GM21367 (cell line): Measurements from ENCODE around the gene ERO1B.

Experiments used
- ATAC-seq: cut with Tn5 transposase; IDR thresholded peaks from one replicate; pipeline ENCODE4 v1.9.1; 2021; ENCODE audit not compliant: unreplicated experiment

ERO1B gene

GRCh38 chr1:236301080-236301957 lies 19.6 kb upstream of the ERO1B start:
- ATAC-seq: no peak

- ATAC-seq: no peak
Measured at GRCh38 chr1:236297161-236297560, 15.4 kb upstream of the ERO1B start.

DNA sequence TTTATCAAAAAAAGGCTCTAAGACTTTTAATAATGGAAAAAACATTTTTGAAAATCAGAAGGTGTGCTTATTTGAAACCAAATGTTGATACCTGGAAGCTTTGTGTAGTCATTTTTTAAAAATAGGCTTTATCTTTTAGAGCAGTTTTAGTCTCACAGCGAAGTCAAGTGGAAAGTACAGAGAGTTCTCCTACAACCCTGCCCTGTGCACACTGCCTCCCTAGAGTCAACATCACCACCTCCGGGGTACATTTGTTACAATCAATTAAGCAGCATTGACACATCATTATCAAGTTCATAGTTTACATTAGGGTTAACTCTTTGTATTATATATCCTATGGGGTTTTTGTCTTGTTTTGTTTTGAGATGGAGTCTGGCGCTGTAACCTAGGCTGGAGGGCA lies 10.7 kb upstream of the ERO1B start:
- no peak for ATAC-seq

DNA sequence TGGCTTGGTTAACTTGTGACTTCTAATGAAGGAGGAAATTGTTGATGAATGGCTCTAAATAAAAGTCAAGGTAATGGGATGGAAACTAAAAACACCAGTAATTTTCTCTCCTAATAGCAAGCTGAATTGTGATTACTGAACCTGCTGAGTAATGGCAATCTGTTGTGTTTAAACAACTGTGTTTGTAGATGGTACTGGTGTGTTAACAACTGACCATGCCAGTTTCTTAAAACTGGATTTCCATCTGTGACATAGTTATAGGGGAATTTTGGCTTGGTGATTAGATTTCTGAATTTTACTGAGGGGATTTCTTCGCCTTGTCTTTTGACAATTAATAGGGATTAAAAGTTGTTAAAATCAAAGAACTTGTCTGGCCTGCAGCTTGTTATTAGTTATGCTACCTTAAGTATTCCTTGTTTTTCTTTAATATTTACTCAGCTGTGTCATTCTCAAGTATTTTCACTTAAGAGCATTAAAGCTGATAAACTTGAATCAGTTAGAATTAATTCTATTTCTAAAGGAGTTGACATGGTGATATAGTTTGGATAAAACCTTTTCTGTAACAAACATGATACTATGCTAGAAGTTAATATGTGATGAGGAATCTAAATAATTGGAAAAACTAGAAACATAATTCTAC lies 7.9 kb upstream of the ERO1B start:
- no peak for ATAC-seq

DNA sequence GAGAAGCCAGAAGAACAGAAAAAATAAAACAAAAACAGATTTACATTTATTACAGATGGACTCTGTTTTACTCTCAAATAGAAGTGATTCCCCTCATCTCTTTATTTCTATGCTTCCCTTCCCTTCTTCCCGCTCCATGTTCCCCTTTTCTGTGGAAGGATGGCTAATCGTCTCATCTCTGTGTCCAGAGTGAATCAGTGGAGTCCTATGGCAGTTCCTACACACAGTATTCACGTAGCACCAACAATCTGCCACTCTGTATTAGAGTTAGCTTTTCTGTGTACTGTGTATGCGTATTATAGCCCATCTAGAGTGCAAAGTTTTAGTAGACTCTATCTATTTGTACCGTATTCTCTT lies 6.8 kb upstream of the ERO1B start:
- no peak for ATAC-seq

DNA sequence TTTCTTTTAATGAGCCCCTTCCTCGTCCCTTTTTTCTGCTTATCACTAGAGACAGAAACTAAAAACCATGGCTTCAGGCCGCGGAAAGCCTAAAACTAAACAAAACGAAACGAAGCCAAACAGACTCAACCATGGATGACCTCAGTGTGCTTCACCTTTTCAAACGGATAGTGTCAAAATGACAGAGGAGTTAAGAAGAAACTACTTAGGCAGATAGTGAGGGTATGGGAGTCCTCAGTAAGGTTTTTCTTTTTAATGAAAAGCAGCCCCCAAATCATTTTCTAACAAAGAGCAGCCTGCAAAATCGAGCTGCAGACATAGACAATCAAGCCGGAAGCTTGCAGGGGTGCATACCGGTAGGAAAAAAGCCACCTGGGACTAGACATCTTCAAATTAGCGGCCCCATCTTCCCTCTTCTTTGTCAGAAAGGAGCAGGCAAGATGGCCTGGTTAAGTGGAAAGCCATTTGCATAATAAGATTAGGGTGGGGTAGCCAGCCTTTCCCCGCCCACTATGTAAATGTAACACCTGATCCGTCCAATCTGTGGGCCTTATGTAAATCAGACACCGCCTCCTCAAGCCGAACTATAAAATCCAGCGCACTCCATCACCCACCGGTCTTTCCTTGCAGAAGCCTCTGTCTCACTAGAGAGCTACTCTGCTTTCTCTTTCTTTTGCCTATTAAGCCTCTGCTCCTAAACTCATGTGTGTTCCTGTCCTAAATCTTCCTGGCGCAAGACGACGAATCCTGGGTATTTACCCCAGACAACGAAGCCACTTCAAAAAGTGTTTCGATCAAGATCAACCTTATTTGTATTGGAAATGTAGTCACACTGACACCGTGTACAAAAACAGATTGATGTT lies 6.2 kb upstream of the ERO1B start:
- no peak for ATAC-seq

GRCh38 chr1:236287356-236287755 lies 5.6 kb upstream of the ERO1B start:
- ATAC-seq: no peak

GRCh38 chr1:236284291-236284721 lies 2.5 kb upstream of the ERO1B start:
- ATAC-seq: peak; percentile 41

DNA sequence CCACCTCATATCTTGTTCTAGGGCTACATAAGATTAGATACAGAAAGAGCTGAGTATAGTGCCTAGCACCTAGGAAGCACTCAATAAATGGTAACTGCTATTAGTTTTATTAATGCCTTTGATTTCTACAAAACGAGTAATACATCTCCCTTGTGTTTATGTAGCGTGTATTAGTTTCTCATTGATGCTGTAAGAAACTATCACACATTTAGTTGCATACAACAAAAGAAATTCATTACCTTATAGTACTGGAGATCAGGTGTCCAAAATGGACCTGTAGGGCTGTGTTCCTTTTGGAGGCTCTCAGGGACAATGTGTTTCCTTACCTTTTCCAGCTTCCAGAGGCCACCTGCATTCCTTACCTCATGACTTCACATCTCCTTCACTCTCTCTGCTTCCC lies 961 bp upstream of the ERO1B start:
- no peak for ATAC-seq

DNA sequence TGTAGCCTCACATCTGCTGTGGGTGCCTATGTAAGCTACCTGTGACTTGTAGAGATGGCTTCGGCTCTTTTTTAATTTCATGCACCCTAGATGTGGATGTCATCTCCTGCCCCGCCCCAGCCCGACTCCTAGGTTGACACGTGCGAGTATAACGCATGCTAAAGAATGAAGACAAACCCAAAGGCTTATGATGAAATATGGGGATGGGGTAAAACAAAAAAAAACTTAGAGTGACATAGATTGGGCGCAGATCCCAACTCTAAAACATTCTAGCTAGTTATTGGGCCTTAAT lies 613 bp upstream of the ERO1B start:
- ATAC-seq: peak; percentile 7

GRCh38 chr1:236281198-236281653 lies 532 bp downstream of the ERO1B start:
- peak; percentile 7 for ATAC-seq

GRCh38 chr1:236280438-236281197 lies 1.1 kb downstream of the ERO1B start:
- ATAC-seq: no peak

- ATAC-seq: no peak
Measured at GRCh38 chr1:236275586-236275985, 6.2 kb downstream of the ERO1B start.

DNA sequence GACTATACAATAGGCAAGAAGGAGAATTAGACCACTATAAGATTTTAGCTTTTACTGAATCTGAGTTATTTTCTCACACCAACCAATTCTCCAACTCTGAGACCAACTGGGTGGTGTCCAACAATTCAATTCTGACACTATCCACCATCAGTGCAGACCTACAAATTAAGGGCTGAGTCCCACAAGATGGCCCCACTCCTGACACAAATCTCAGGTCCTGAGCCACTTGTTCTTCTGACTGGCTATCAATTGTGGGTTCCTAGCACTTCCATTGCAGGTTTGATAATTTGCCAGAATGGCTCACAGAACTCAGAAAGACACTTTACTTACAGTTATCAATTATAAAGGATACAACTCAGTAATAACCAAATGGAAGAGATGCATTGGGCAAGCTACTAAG lies 6.7 kb downstream of the ERO1B start:
- ATAC-seq: no peak

- no peak for ATAC-seq
Measured at GRCh38 chr1:236273358-236273757, 8.4 kb downstream of the ERO1B start.

DNA sequence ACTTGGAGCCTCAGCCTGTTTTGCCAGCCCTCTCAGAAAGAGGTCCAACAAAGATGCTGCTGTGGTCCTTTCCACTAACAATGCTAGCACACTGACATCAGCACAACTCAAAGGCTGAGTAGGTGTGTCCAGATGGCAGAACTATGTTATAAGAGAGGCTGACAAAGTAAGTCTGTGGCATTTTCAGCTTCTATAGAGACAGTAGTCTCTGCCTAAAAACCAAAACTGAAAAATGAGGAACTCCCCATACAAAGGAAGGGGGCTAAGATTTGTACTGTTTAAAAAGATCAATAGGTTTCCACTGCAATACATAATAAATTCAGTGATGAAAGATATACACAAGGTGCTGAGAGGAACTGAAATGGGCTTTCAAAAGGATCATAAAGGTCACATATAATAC lies 12.3 kb downstream of the ERO1B start:
- ATAC-seq: no peak

GRCh38 chr1:236261898-236262297 lies 19.9 kb downstream of the ERO1B start:
- ATAC-seq: no peak

DNA sequence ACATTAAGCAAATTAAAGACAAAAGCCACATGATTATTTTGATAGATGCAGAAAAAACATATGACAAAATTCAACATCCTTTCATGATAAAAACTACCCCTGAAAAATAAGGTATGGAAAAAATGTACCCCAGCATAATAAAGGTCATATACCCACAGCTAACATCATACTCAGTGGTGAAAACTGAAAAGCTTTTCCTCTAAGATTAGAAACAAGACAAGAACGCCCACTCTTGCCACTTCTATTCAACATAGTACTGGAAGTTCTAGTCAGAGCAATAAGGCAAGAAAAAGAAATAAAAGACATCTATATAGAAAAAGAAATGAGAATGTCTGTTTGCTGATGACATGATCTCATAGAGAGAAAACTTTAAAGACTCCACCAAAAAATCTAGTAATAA lies 20.7 kb downstream of the ERO1B start:
- no peak for ATAC-seq

DNA sequence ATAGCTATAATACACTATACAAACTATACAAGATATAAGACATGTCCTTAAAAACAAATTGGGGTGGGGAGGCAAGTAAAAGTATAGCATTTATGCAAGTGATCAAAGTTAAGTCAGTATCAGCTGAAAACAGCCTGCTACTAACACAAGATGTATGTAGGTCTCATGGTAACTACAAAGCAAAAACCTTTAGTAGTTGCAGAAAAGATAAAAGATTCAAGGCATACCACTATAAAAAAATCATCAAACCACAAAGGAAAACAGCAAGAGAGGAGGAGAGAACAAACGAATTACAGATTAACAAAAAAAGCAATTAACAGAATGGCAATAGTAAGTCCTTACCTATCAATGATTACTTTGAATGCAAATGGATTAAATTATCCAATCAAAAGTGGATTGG lies 22.7 kb downstream of the ERO1B start:
- ATAC-seq: no peak

- no peak for ATAC-seq
Measured at GRCh38 chr1:236258114-236258622, 23.6 kb downstream of the ERO1B start.

DNA sequence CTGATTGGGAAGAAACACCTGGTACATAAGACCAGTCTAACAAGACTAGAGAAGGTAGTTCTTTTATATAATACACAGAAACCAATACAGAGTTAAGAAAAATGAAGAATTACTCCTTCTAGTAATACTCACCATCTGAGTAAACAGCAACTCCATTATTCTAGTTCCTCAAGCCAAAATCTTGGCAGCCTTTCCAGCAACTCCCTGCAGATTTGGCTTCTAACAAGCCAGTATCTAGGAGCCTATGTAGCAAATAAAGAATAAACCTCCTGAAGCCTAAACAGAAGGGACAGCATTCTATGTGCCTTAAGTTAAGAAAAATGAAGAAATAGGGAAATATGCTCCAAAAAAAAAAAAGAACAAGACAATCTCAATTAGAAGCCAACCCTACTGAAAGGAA lies 24.5 kb downstream of the ERO1B start:
- no peak for ATAC-seq
